Heart left ventricle (tissue), 16 donors: ENCODE measurements around the gene STK24. TPM values are rescaled to one million over a fixed set of nuclear protein-coding genes. Genes with fewer than 3 reads are reported as not detected.

Experiments
- ATAC-seq, 4 donors: fragments of 200-7000 bp; cut with Tn5 transposase; one replicate each; pipeline ENCODE4 v1.9.1; 2020 to 2022; ENCODE audit warnings: moderate library complexity in 4 of 4, mild to moderate bottlenecking in 3 of 4, moderate number of reproducible peaks in 1 of 4
- DNase-seq, 5 donors: peaks; one replicate each; pipeline ENCODE4 v3.0.0-alpha.2; 2020
- H3K27ac ChIP-seq, 12 donors: fragments of 200-600 bp; sonication (generic) in 4 of 12; one replicate each; pipeline versions ENCODE4 v1.5.0 to v1.8.0; 2016 to 2022; ENCODE audit warnings: mild to moderate bottlenecking in 2 of 12
- H3K27me3 ChIP-seq, 9 donors: fragments of 200-600 bp; sonication (generic) in 2 of 9; one replicate each; pipeline versions ENCODE4 v1.5.1 to v1.8.0; 2016 to 2022; ENCODE audit warnings: mild to moderate bottlenecking in 3 of 9
- H3K36me3 ChIP-seq, 9 donors: fragments of 200-600 bp; sonication (generic) in 2 of 9; one replicate each; pipeline versions ENCODE4 v1.5.0 to v1.8.0; 2018 to 2022; ENCODE audit warnings: mild to moderate bottlenecking in 2 of 9
- H3K4me1 ChIP-seq, 12 donors: fragments of 200-600 bp; sonication (generic) in 4 of 12; one replicate each; pipeline versions ENCODE4 v1.5.0 to v1.8.0; 2016 to 2022; ENCODE audit warnings: mild to moderate bottlenecking in 3 of 12
- H3K4me3 ChIP-seq, 12 donors: fragments of 200-600 bp; sonication (generic) in 4 of 12; one replicate each; pipeline versions ENCODE4 v1.5.0 to v1.8.0; 2017 to 2022; ENCODE audit warnings: mild to moderate bottlenecking in 9 of 12, moderate library complexity in 4 of 12
- H3K9me3 ChIP-seq, 12 donors: fragments of 200-600 bp; sonication (generic) in 4 of 12; one replicate each; pipeline versions ENCODE4 v1.5.0 to v1.8.0; 2016 to 2022; ENCODE audit warnings: mild to moderate bottlenecking in 1 of 12
- CTCF ChIP-seq, 12 donors: fragments of 200-600 bp; sonication (generic) in 4 of 12; IDR thresholded peaks; one replicate each; pipeline versions ENCODE4 v1.5.0 to v1.8.0; 2018 to 2022; ENCODE audit warnings: antibody characterized with exemption in 12 of 12, mild to moderate bottlenecking in 5 of 12
- POLR2A ChIP-seq, 2 donors: fragments of 450-650 bp; IDR thresholded peaks; one replicate each; pipeline ENCODE4 v1.6.1; 2017; ENCODE audit warnings: antibody characterized with exemption in 2 of 2, mild to moderate bottlenecking in 2 of 2, moderate library complexity in 2 of 2
- WGBS, 4 donors: extraction: QIAGEN DNeasy Blood & Tissue Kit in 2 of 4; methylation state at CpG; one replicate each; pipeline versions ENCODE4 v1.1.5 to v1.1.7; 2013 to 2018; 5-methylcytosine and 5-hydroxymethylcytosine counted together
- intact Hi-C, 10 donors: fragments of 100-400 bp; cut with DNase I; formaldehyde crosslinking; loops; one replicate each; pipeline versions ENCODE4 v1.11.1 to v1.14.2; 2022
- polyA plus RNA-seq, 2 donors: library from polyadenylated mRNA; stranded (reverse); fragments of 200-250 nt; gene quantifications; one replicate each; pipeline ENCODE4 v1.2.3, GENCODE V29; 2013
- total RNA-seq, 9 donors: library from RNA; depleted of rRNA in 2 of 9; stranded (reverse); fragments of >200 nt in 2 of 9; fragmentation: NEBNext Ultra II Directional in 3 of 9; extraction: Animal tissue kit (Norgen Biotek cat#: 25700) in 3 of 9; gene quantifications; one replicate each; pipeline versions ENCODE4 v1.1.0 to v1.2.4, GENCODE V29; 2016 to 2023
- donor health status: ischemic (EF 13 %, LVEDD 7.1; RV severe dilation, severe dysfunction).
- donor health status: healthy with polysubstance abuse.
- donor health status: DM: no; HTN: yes; CAD: no.
- donor health status: DM: no; HTN: no; CAD: no.
- donor health status: ischemic (EF 25% LVEDD 6.9; RV normal size, moderate dysfunction).
- donor health status: ischemic (EF 25% LVEDD 5.7; RV mildly dilated, moderate dysfunction).
- donor health status: healthy.
- donor health status: DM: yes; HTN: yes; CAD: no.
- donor health status: ischemic (EF 35%, LVEDD 5.7; RV mildly dilated, moderate dysfunction).
- donor health status: nonischemic (EF 11% LVEDD 7.7; RV severe dilation, severe dysfunction).
- donor health status: DM: yes; HTN: yes; CAD: no.
- donor health status: PGD.
- donor health status: ischemic (EF 29% LVEDD 5.4; RV normal size, mild dysfunction).
- donor health status: nonischemic (EF 23%, LVEDD 6.1; RV moderate dilation, normal function).

Gene STK24
- total and polyA plus RNA-seq, 11 donors: 26.6 to 82.6 (median 59.6) TPM

GRCh38 chr13:98527526-98527925 is 49.4 kb downstream of the STK24 start:
- WGBS, 4 donors: 95 to 96% (median 96%) methylated on average over 10 to 13 of the region's 13 CpGs
- Histone ChIP-seq H3K9me3 (no peaks in the 10 kb centered on the region), H3K27ac (no peak overlapping the region), H3K36me3 (no peaks in the 10 kb centered on the region), H3K4me3 (no peak overlapping the region), H3K27me3 (no peaks in the 10 kb centered on the region), H3K4me1 (peaks cover 10 to 77% (median 60%) of the 10 kb centered on the region in 12 donors)
- TF ChIP-seq CTCF (IDR thresholded peaks at IDR 0.05): no peak
- no peak for TF ChIP-seq POLR2A (IDR thresholded peaks at IDR 0.05)
- no peak for ATAC-seq
- intact Hi-C loops: no loop called here
- DNase-seq: no peak

- 91 to 95% (median 93%) methylated on average over 2 of the region's 2 CpGs for WGBS, 4 donors
- intact Hi-C loops: no loop called here
- no peaks in the 10 kb centered on the region for H3K9me3 ChIP-seq
- H3K27me3 ChIP-seq: no peaks in the 10 kb centered on the region
- H3K36me3 ChIP-seq: no peaks in the 10 kb centered on the region
- no peak overlapping the region for H3K4me3 ChIP-seq
- DNase-seq (no peak), ATAC-seq (no peak)
- no peak for TF ChIP-seq CTCF (IDR thresholded peaks at IDR 0.05)
- TF ChIP-seq POLR2A (IDR thresholded peaks at IDR 0.05): no peak
- H3K27ac ChIP-seq: no peak overlapping the region
- peaks cover 10 to 82% (median 68%) of the 10 kb centered on the region in 12 donors for H3K4me1 ChIP-seq
These were observed 50.8 kb downstream of the STK24 start for GRCh38 chr13:98526182-98526512.

GRCh38 chr13:98525456-98526181 is 51.3 kb downstream of the STK24 start:
- intact Hi-C loops: no loop called here
- Histone ChIP-seq H3K9me3 (no peaks in the 10 kb centered on the region), H3K27ac (no peak overlapping the region), H3K36me3 (no peaks in the 10 kb centered on the region), H3K27me3 (no peaks in the 10 kb centered on the region), H3K4me3 (no peak overlapping the region), H3K4me1 (peaks cover 10 to 87% (median 70%) of the 10 kb centered on the region in 12 donors)
- TF ChIP-seq POLR2A (IDR thresholded peaks at IDR 0.05): no peak
- no peak for TF ChIP-seq CTCF (IDR thresholded peaks at IDR 0.05)
- DNase-seq: no peak
- no peak for ATAC-seq
- WGBS, 4 donors: 86 to 92% (median 88%) methylated on average over 17 to 18 of the region's 18 CpGs

- peak overlapping the region in 3 of 12 donors; percentile 5 to 46 (median 8) for H3K27ac ChIP-seq
- 57 to 66% (median 62%) methylated on average over 10 to 11 of the region's 11 CpGs for WGBS, 4 donors
These were observed 52.1 kb downstream of the STK24 start for GRCh38 chr13:98524793-98525192.

More at GRCh38 chr13:98524793-98525192, 52.1 kb downstream of the STK24 start:
- TF ChIP-seq CTCF (IDR thresholded peaks at IDR 0.05) (no peak), POLR2A (IDR thresholded peaks at IDR 0.05) (no peak)
- DNase-seq: no peak
- intact Hi-C loops: no loop called here
- Histone ChIP-seq H3K9me3 (no peaks in the 10 kb centered on the region), H3K4me1 (peaks cover 10 to 91% (median 75%) of the 10 kb centered on the region in 12 donors), H3K36me3 (no peaks in the 10 kb centered on the region), H3K4me3 (no peak overlapping the region), H3K27me3 (no peaks in the 10 kb centered on the region)
- ATAC-seq: peak; percentile 35 to 52 (median 40)
